ENCODE measurements around the gene RBM14. TPM values are rescaled to one million over a fixed set of nuclear protein-coding genes. Genes with fewer than 3 reads are reported as not detected.

The RBM14 gene
- total and polyA plus RNA-seq, 9 of the 15 experiments (the other 6 are each of a cell fraction or from before 2014, with no cell fraction given) = 5.5 to 131 (median 42.6) TPM

- no peak for FAIRE-seq
Measured at GRCh38 chr11:66570850-66571180, 45.6 kb upstream of the RBM14 start.

More at GRCh38 chr11:66570850-66571180, 45.6 kb upstream of the RBM14 start:
- Histone ChIP-seq H3K9me3 (replicated peaks; ENCODE audit: control insufficient read depth, insufficient read depth, low read depth, low read length) (no peaks in the 10 kb centered on the region), H3K27me3 (ENCODE audit: control insufficient read depth in 2 of 2, insufficient read depth in 2 of 2, low read length in 2 of 2) (peaks cover 0 to 10% of the 10 kb centered on the region in 2 experiments; a peak in 2 of 5 replicates), H3K4me3 (no peak overlapping the region), H3K4me1 (replicated peaks in 1 of 2; ENCODE audit: control insufficient read depth in 2 of 2, insufficient read depth in 2 of 2, low read length in 2 of 2) (peaks cover 8 to 19% of the 10 kb centered on the region in 2 experiments; a peak in 4 of 5 replicates), H3K9ac (ENCODE audit: insufficient read depth in 1 of 2, low read depth in 2 of 2, low read length in 2 of 2) (no peak overlapping the region), H3K36me3 (ENCODE audit: control insufficient read depth, insufficient read depth, low read length) (no peaks in the 10 kb centered on the region), H4K20me1 (replicated peaks; ENCODE audit: control insufficient read depth, insufficient read depth, low read length) (no peaks in the 10 kb centered on the region), H3K9me1 (ENCODE audit: control insufficient read depth, insufficient read depth, low read length) (no peaks in the 10 kb centered on the region), H3K79me2 (ENCODE audit: control insufficient read depth, insufficient read depth, low read length) (no peaks in the 10 kb centered on the region), H2AFZ (ENCODE audit: low read depth, low read length) (no peak overlapping the region), H3K4me2 (ENCODE audit: insufficient read depth, low read length) (no peak overlapping the region), H3K27ac (ENCODE audit: extremely low read depth, low read depth, low read length) (no peak overlapping the region)
- ChIA-PET CTCF (ENCODE audit: low intra/inter-chr PET ratio) (interaction anchor here (0.5 kb wide), 1 partner anchor 43 kb away, joined by 9 read pairs; no protein-coding TSS in a partner anchor), POLR2A (interaction anchor here (0.8 kb wide), 1 partner anchor 67 kb away, joined by 3 read pairs; no protein-coding TSS in a partner anchor)
- DNase-seq (ENCODE audit: extremely low read depth in 1 of 4, low spot score in 3 of 4) (no peak), ATAC-seq (no peak)
- 37% methylated on average over 2 of the region's 2 CpGs for WGBS (ENCODE audit: insufficient coverage, low coverage, missing lambda C conversion rate)
- BruUV-seq (replicated peaks) = no TSS peak
- no peak for TF ChIP-seq HDAC1 (IDR thresholded peaks at IDR 0.05)
- TF ChIP-seq ZNF398 (CRISPR knock-in tag; IDR thresholded peaks at IDR 0.05) = no peak
- no peak for TF ChIP-seq NFE2 (IDR thresholded peaks at IDR 0.05; ENCODE audit: low read depth)
- TF ChIP-seq CBX3 (IDR thresholded peaks at IDR 0.05; ENCODE audit: borderline replicate concordance in 1 of 2, low read length in 2 of 2) = no peak
- no peak for TF ChIP-seq LARP7 (IDR thresholded peaks at IDR 0.05)
- no peak for TF ChIP-seq BCL6 (CRISPR knock-in tag; IDR thresholded peaks at IDR 0.05)
- TF ChIP-seq TAL1 (IDR thresholded peaks at IDR 0.05) = no peak
- no peak for TF ChIP-seq TRIM24 (IDR thresholded peaks at IDR 0.05)
- TF ChIP-seq YBX1 (IDR thresholded peaks at IDR 0.05) = no peak
- no peak for TF ChIP-seq ZNF75A (CRISPR knock-in tag; IDR thresholded peaks at IDR 0.05)
- in situ Hi-C loops (cut with MboI) = loop anchor here (5.0 kb wide), 1 partner anchor 111 kb away; no protein-coding TSS in a partner anchor
- intact Hi-C loops (cut with micrococcal nuclease) = no loop called here

All from K562 (cell line).